GM12878 (cell line): ENCODE results near the gene MUL1. TPM values are rescaled to one million over a fixed set of nuclear protein-coding genes. Genes with fewer than 3 reads are reported as not detected.
A peak's percentile ranks its signal among the peaks of the same experiment; 100 is the strongest.

Experiments used
- ATAC-seq: fragments of 200-7000 bp; cut with Tn5 transposase; 3 replicates; pipeline ENCODE4 v1.9.1; 2020; ENCODE audit warnings: mild to moderate bottlenecking, moderate library complexity
- BruUV-seq: library from RNA; stranded (reverse); fragments of 400-500 nt; replicated peaks from 2 replicates; lab custom pipeline; 2021; lab: Mats Ljungman, UMichigan
- CTCF ChIA-PET: fragments of 300-600 bp; sonication (Branson Sonifier 250); formaldehyde crosslinking; extraction: SDS; loops from one replicate; lab custom pipeline; 2021; ENCODE audit warnings: inconsistent platforms; lab: Yijun Ruan, JAX
- POLR2A ChIA-PET: fragments of 350-600 bp; formaldehyde crosslinking; extraction: SDS; loops from one replicate; lab custom pipeline; 2021; ENCODE audit warnings: inconsistent platforms; lab: Charles Lee
- RAD21 ChIA-PET: fragments of 300-600 bp; sonication (Branson Sonifier 250); formaldehyde crosslinking; loops from one replicate; lab custom pipeline; 2023; ENCODE audit warnings: antibody characterized with exemption; ENCODE audit not compliant: unreplicated experiment; lab: Charles Lee
- SMC1A ChIA-PET: fragments of 300-600 bp; sonication (Branson Sonifier 250); formaldehyde crosslinking; loops from one replicate; lab custom pipeline; 2023; ENCODE audit not compliant: unreplicated experiment, uncharacterized antibody; lab: Charles Lee
- DNase-seq: peaks from one replicate; pipeline ENCODE4 v3.0.0-alpha.2; 2011; ENCODE audit warnings: low read depth, low spot score
- FAIRE-seq: peaks from 3 replicates; lab custom pipeline; 2011; peaks lifted over from hg19 to GRCh38; lab: Jason Lieb, UNC
- H2AFZ ChIP-seq: 2 replicates; pipeline ENCODE4 v1.6.0; 2011; ENCODE audit warnings: low read depth, low read length, control low read depth; ENCODE audit not compliant: control insufficient read depth
- H3K27ac ChIP-seq: 2 replicates; pipeline ENCODE4 v1.5.1; 2011; ENCODE audit warnings: control low read depth; ENCODE audit not compliant: control insufficient read depth, insufficient read depth
- H3K27me3 ChIP-seq, 2 experiments: replicated peaks in 1 of 2; 2 replicates each; pipeline versions ENCODE4 v1.6.0 to v1.6.1; 2011; ENCODE audit warnings: low read length in 1 of 2; ENCODE audit not compliant: control insufficient read depth in 2 of 2, insufficient read depth in 2 of 2
- H3K36me3 ChIP-seq, 2 experiments: 2 replicates each; pipeline ENCODE4 v1.5.1; 2011; ENCODE audit warnings: low read length in 1 of 2; ENCODE audit not compliant: control insufficient read depth in 2 of 2, insufficient read depth in 2 of 2
- H3K4me1 ChIP-seq: 2 replicates; pipeline ENCODE4 v1.6.1; 2011; ENCODE audit warnings: mild to moderate bottlenecking, low read length, moderate library complexity, mixed read lengths; ENCODE audit not compliant: control insufficient read depth, insufficient read depth
- H3K4me2 ChIP-seq: 2 replicates; pipeline ENCODE4 v1.6.0; 2011; ENCODE audit warnings: control low read depth; ENCODE audit not compliant: control insufficient read depth, insufficient read depth
- H3K4me3 ChIP-seq: fragments of 200-600 bp; sonication (generic); 2 replicates; pipeline ENCODE4 v1.5.1; 2016
- H3K79me2 ChIP-seq: 2 replicates; pipeline ENCODE4 v1.6.0; 2011; ENCODE audit warnings: low read length; ENCODE audit not compliant: control insufficient read depth, insufficient read depth
- H3K9ac ChIP-seq: 2 replicates; pipeline ENCODE4 v1.8.0; 2011; ENCODE audit warnings: low read length, control low read depth, mixed read lengths; ENCODE audit not compliant: control insufficient read depth, insufficient read depth
- H3K9me3 ChIP-seq: replicated peaks from 3 replicates; pipeline ENCODE4 v1.5.1; 2011; ENCODE audit warnings: mild to moderate bottlenecking, low read length; ENCODE audit not compliant: control insufficient read depth, insufficient read depth
- H4K20me1 ChIP-seq: 2 replicates; pipeline ENCODE4 v1.6.0; 2011; ENCODE audit not compliant: control insufficient read depth, insufficient read depth
- CHD2 ChIP-seq: IDR thresholded peaks from 2 replicates; pipeline ENCODE4 v1.6.1; 2011; ENCODE audit warnings: low read depth, low read length, improper control_type of control experiment, borderline replicate concordance
- HDAC2 ChIP-seq: fragments of 200-600 bp; sonication (generic); IDR thresholded peaks from 2 replicates; pipeline ENCODE4 v1.6.1; 2017
- IRF4 ChIP-seq: IDR thresholded peaks from 2 replicates; pipeline ENCODE4 v1.6.1; 2011; ENCODE audit warnings: low read depth, low read length
- KAT2A ChIP-seq: conservative IDR thresholded peaks from 2 replicates; pipeline ENCODE4 v1.6.1; 2011; ENCODE audit warnings: low read depth, low read length; ENCODE audit not compliant: control insufficient read depth
- KDM1A ChIP-seq: fragments of 200-600 bp; sonication (generic); IDR thresholded peaks from 2 replicates; pipeline ENCODE4 v1.6.1; 2016; ENCODE audit warnings: borderline replicate concordance
- NFIC ChIP-seq: IDR thresholded peaks from 2 replicates; pipeline ENCODE4 v1.6.1; 2012; ENCODE audit warnings: low read depth, mild to moderate bottlenecking, inconsistent platforms, low read length, moderate library complexity
- ZZZ3 ChIP-seq: IDR thresholded peaks from 2 replicates; pipeline ENCODE4 v1.6.1; 2011; ENCODE audit warnings: low read depth; ENCODE audit not compliant: control insufficient read depth, insufficient read length
- WGBS: methylation state at CpG from one replicate; pipeline ENCODE4 v1.1.6; 2016; ENCODE audit warnings: low lambda C conversion rate; ENCODE audit not compliant: insufficient replicate concordance, insufficient coverage; ENCODE audit errors: missing lambda C conversion rate; 5-methylcytosine and 5-hydroxymethylcytosine counted together
- in situ Hi-C: fragments of 300-500 bp; cut with MboI; formaldehyde crosslinking; loops from 9 replicates; pipeline ENCODE4 v1.14.3; 2018; ENCODE audit warnings: mixed read lengths
- intact Hi-C: fragments of 100-400 bp; cut with micrococcal nuclease; formaldehyde crosslinking; loops from one replicate; pipeline ENCODE4 v1.14.2; 2022; ENCODE audit not compliant: unreplicated experiment
- polyA plus RNA-seq, 11 experiments: library from polyadenylated mRNA; depleted of rRNA in 4 of 11; unstranded in 6 of 11; stranded (reverse) in 5 of 11; fragments of >200 nt; fragmentation: Nextera tagmentation in 4 of 11; fragmentation: Illumina TruSeq in 1 of 11; extraction: Ambion mirVana in 4 of 11; extraction: Trizol in 1 of 11; gene quantifications; 1 replicate in 1 of 11; 2 replicates in 10 of 11; pipeline versions ENCODE4 v1.2.1 to v1.2.3, GENCODE V29; 2011 to 2016; ENCODE audit warnings: inconsistent platforms in 2 of 11, missing spikeins in 2 of 11, low read depth in 1 of 11
- total RNA-seq, 4 experiments: library from RNA; depleted of rRNA in 3 of 4; stranded (reverse); fragments of >200 nt in 3 of 4; fragmentation: Illumina TruSeq in 1 of 4; extraction: Trizol in 1 of 4; gene quantifications; 2 replicates each; pipeline versions ENCODE4 v1.2.1 to v1.2.3, GENCODE V29; 2013 to 2021
- TF ChIP-seq, protein P1 (sequence below): fragments of 450-650 bp; IDR thresholded peaks from 2 replicates; pipeline ENCODE4 v1.6.1; 2014; ENCODE audit warnings: mild to moderate bottlenecking
- TF ChIP-seq, protein P2 (sequence below): fragments of 150-350 bp; IDR thresholded peaks from 2 replicates; pipeline ENCODE4 v1.6.1; 2014; ENCODE audit warnings: mild to moderate bottlenecking, low read depth, low read length
- TF ChIP-seq, protein P3 (sequence below): fragments of 450-650 bp; IDR thresholded peaks from 2 replicates; pipeline ENCODE4 v1.6.1; 2017; ENCODE audit warnings: mild to moderate bottlenecking, moderate library complexity

The MUL1 gene
- total and polyA plus RNA-seq, 10 of the 15 experiments (the other 5 are each of a cell fraction or from before 2014, with no cell fraction given), result 4.9 to 27.0 (median 15.5) TPM

DNA sequence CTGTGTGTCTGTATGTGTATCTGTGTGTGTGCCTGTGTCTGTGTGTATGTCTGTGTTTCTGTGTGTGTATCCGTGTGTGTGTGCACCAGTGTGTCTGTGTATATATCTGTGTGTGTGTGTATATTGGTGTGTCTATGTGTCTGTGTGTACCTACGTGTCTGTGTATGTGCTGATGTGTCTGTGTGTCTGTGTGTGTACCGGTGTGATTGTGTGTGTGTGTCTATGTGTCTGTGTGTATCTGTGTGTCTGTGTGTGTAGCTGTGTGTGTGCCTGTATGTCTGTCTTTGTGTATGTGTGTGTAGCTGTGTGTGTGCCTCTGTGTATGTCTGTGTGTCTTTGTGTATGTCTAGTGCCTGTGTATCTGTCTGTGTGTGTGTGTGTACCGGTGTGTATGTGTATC is 53.9 kb downstream of the MUL1 start:
- 49% methylated on average over 4 of the region's 4 CpGs for WGBS
- ChIA-PET RAD21 (no interaction called here), CTCF (no interaction called here), SMC1A (no interaction called here), POLR2A (no interaction called here)
- H4K20me1 ChIP-seq, result no peaks in the 10 kb centered on the region
- BruUV-seq, result no TSS peak
- H3K27me3 ChIP-seq, result no peaks in the 10 kb centered on the region; a peak in 1 of 4 replicates
- peak; percentile 27 for FAIRE-seq
- H3K9ac ChIP-seq, result no peak overlapping the region
- H3K9me3 ChIP-seq, result no peaks in the 10 kb centered on the region
- no peak for ATAC-seq
- no peaks in the 10 kb centered on the region for H3K79me2 ChIP-seq
- TF ChIP-seq, protein P1, sequence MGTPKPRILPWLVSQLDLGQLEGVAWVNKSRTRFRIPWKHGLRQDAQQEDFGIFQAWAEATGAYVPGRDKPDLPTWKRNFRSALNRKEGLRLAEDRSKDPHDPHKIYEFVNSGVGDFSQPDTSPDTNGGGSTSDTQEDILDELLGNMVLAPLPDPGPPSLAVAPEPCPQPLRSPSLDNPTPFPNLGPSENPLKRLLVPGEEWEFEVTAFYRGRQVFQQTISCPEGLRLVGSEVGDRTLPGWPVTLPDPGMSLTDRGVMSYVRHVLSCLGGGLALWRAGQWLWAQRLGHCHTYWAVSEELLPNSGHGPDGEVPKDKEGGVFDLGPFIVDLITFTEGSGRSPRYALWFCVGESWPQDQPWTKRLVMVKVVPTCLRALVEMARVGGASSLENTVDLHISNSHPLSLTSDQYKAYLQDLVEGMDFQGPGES, result no peak
- no peak for TF ChIP-seq KDM1A
- in situ Hi-C loops, result no loop called here
- no peaks in the 10 kb centered on the region for H3K36me3 ChIP-seq
- H2AFZ ChIP-seq, result no peak overlapping the region
- no peak for DNase-seq
- H3K4me3 ChIP-seq, result no peak overlapping the region
- intact Hi-C loops, result no loop called here
- no peak overlapping the region for H3K4me2 ChIP-seq
- no peaks in the 10 kb centered on the region for H3K4me1 ChIP-seq
- no peak overlapping the region for H3K27ac ChIP-seq

DNA sequence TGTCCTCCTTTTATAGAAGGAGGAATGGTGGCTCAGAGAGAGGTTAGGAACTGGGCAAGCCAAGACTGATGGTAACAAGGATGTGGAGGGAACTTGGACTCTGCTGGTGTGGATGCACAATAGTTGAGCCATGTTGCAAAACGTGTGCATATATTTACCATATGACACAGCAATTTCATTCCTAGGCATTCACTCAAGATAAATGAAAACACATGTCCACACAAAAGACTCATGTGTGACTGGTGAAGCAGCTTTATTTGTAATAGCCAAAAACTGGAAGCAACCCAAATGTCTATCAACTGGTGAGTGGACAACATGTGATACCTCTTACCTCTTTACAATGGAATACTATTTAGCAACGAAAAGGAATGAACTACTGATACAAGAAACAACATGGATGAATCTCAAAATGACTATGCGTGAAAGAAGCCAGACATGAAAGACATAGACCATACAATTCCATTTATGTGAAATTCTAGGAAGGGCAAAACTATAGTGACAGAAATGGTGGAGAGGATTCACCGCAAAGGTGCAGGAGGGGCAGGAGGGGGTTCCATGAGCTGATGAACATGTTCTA is 58.1 kb downstream of the MUL1 start:
- SMC1A ChIA-PET, result no interaction called here
- H3K36me3 ChIP-seq, result no peaks in the 10 kb centered on the region
- no peak overlapping the region for H3K9ac ChIP-seq
- intact Hi-C loops, result no loop called here
- H3K27ac ChIP-seq, result no peak overlapping the region
- no peaks in the 10 kb centered on the region for H3K79me2 ChIP-seq
- FAIRE-seq, result no peak
- no peak for DNase-seq
- H3K9me3 ChIP-seq, result no peaks in the 10 kb centered on the region
- BruUV-seq, result no TSS peak
- no peaks in the 10 kb centered on the region for H3K4me1 ChIP-seq
- no peak overlapping the region for H3K4me2 ChIP-seq
- no peak overlapping the region for H3K4me3 ChIP-seq
- no peaks in the 10 kb centered on the region for H4K20me1 ChIP-seq
- in situ Hi-C loops, result no loop called here
- RAD21 ChIA-PET, result no interaction called here
- ATAC-seq, result no peak
- no peaks in the 10 kb centered on the region; a peak in 1 of 4 replicates for H3K27me3 ChIP-seq
- 46% methylated on average over 4 of the region's 4 CpGs for WGBS
- CTCF ChIA-PET, result no interaction called here
- POLR2A ChIA-PET, result no interaction called here
- H2AFZ ChIP-seq, result no peak overlapping the region
- TF ChIP-seq IRF4 (no peak), HDAC2 (no peak), KAT2A (no peak), NFIC (no peak), CHD2 (no peak), ZZZ3 (no peak)
- TF ChIP-seq, protein P2, sequence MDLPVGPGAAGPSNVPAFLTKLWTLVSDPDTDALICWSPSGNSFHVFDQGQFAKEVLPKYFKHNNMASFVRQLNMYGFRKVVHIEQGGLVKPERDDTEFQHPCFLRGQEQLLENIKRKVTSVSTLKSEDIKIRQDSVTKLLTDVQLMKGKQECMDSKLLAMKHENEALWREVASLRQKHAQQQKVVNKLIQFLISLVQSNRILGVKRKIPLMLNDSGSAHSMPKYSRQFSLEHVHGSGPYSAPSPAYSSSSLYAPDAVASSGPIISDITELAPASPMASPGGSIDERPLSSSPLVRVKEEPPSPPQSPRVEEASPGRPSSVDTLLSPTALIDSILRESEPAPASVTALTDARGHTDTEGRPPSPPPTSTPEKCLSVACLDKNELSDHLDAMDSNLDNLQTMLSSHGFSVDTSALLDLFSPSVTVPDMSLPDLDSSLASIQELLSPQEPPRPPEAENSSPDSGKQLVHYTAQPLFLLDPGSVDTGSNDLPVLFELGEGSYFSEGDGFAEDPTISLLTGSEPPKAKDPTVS, result no peak
- TF ChIP-seq, protein P3, sequence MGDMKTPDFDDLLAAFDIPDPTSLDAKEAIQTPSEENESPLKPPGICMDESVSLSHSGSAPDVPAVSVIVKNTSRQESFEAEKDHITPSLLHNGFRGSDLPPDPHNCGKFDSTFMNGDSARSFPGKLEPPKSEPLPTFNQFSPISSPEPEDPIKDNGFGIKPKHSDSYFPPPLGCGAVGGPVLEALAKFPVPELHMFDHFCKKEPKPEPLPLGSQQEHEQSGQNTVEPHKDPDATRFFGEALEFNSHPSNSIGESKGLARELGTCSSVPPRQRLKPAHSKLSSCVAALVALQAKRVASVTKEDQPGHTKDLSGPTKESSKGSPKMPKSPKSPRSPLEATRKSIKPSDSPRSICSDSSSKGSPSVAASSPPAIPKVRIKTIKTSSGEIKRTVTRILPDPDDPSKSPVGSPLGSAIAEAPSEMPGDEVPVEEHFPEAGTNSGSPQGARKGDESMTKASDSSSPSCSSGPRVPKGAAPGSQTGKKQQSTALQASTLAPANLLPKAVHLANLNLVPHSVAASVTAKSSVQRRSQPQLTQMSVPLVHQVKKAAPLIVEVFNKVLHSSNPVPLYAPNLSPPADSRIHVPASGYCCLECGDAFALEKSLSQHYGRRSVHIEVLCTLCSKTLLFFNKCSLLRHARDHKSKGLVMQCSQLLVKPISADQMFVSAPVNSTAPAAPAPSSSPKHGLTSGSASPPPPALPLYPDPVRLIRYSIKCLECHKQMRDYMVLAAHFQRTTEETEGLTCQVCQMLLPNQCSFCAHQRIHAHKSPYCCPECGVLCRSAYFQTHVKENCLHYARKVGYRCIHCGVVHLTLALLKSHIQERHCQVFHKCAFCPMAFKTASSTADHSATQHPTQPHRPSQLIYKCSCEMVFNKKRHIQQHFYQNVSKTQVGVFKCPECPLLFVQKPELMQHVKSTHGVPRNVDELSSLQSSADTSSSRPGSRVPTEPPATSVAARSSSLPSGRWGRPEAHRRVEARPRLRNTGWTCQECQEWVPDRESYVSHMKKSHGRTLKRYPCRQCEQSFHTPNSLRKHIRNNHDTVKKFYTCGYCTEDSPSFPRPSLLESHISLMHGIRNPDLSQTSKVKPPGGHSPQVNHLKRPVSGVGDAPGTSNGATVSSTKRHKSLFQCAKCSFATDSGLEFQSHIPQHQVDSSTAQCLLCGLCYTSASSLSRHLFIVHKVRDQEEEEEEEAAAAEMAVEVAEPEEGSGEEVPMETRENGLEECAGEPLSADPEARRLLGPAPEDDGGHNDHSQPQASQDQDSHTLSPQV, result no peak
